ENCODE results near the gene MYO18B.

MYO18B gene

DNA sequence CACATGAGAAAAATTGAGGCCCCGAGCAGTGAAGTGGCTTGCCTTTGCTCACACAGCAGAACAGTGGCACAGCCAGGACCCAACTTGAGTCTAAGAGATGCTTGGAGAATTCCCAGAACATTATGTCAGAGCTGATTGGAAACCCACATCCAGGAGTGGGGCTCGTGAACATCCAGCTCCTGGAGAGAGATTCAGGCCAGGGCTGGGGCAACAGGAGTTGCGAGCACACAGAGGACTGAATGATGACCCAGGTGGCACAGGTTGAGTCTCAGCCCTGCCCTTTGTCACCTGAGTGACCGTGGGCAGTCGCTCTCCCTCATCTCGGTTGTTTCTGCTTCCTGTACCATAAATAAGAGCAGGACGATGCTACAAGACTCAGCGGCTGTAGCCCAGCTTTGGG, 102.6 kb downstream of the MYO18B start:
- DNase-seq (ENCODE audit: extremely low read depth in 1 of 2, low read depth in 1 of 2), result no peak

DNA sequence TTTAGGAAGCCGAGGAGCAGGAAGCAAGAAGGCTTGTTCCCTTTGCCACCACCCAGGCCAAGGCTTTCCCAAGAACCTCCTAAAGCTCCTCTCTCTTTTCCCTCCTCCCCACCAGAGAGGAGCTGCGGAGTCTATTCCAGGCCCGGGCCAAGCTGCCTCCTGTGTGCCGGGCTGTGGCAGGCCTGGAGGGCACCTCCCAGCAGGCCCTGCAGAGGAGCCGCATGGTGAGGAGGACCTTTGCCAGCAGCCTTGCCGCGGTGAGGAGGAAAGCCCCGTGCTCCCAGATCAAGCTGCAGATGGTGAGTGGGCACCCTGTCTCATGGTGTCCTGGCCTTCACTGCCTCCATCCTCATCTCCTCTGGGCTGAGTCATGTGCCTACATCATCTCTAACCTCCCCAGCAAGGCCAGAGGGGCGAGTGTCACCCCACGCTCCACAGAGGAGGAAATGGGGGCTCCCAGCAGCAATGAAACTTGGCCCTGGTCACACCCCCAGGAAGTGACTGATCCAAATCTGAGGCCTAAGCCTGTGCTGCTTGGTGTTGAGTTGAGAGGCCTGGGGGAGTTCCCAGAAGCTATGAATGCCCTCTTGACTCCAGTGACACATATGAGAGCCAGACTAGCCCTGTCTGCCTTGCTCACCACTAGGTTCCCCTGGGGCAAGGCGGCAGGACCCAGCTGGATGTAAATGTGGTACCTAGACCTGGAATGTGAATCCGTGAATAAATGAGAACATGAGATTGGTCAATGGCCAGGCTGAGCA, 104.2 kb downstream of the MYO18B start:
- DNase-seq (ENCODE audit: extremely low read depth in 1 of 2, low read depth in 1 of 2), result peak; percentile 3 to 42

DNA sequence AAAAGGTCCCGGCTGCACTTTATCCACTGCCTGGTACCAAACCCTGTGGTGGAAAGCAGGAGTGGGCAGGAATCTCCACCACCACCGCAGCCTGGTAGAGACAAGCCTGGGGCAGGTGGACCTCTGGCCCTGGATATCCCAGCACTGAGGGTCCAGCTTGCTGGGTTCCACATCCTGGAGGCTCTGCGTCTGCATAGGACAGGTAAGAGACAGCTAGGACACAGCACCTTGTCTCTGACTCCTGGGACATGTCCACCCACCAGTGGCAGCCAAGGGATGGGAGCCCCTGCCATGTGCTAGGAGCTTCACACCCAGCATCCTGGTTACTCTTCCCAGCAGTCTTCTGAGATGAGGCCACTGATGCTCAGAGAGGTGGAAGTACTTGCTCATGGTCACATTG, 105.5 kb downstream of the MYO18B start:
- no peak for DNase-seq (ENCODE audit: extremely low read depth in 1 of 2, low read depth in 1 of 2)

DNA sequence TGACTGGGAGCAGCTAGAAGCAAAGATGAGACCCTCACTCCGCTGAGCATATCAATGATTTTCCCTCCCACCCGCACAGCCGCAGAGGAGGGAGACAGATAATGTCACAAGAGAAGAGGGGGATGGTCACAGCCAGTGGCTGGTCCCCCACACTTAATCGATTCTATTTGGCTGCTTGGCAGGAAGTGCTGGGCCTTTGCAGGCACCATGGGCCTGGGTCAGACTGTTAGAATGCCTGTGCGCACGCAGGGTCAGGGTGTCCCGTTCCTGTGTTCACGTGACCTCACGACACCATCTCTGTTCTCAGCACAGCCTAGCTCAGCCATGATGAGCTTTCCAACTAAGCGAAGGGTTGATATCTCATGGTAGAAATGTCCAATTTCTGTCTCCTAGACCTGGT, 107.0 kb downstream of the MYO18B start:
- no peak for DNase-seq (ENCODE audit: extremely low read depth in 1 of 2, low read depth in 1 of 2)

DNA sequence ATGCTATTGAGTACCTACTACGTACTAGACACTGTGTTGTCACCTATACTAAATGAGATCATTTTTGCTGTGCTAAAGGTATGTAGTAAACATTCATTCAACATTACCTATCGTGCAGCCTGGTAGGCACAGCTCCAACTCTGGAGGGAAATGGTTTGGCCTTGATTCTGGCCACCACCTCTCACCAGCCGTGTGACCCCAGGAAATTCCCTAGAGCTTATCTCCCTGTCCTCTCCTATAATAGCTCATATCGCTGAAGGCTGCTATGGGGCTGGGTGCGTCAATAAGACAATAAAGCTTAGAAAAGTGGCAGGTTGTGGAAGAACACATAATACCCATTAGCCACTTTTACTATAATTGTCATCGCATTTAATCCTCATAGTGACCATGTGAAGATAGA, 107.5 kb downstream of the MYO18B start:
- no peak for DNase-seq (ENCODE audit: extremely low read depth in 1 of 2, low read depth in 1 of 2)

DNA sequence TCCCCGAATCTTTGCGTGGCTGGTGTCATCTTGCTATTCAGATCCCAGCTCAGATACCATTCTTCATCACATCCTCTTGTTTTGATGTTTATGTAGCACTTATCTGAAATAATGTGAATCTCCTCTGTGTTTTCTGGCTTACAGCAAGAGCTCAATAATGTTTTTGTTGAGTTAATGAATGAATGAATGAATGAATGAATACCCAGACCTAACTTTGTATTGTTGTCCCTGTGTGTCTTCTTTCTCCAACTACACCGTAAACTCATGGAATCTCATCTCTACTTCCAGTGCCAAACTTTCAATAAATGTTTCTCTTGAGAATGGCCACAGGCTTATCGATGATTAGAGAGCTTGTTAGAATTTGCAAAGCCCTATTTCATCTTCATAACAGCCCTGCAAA, 110.2 kb downstream of the MYO18B start:
- no peak for DNase-seq (ENCODE audit: extremely low read depth in 1 of 2, low read depth in 1 of 2)

DNA sequence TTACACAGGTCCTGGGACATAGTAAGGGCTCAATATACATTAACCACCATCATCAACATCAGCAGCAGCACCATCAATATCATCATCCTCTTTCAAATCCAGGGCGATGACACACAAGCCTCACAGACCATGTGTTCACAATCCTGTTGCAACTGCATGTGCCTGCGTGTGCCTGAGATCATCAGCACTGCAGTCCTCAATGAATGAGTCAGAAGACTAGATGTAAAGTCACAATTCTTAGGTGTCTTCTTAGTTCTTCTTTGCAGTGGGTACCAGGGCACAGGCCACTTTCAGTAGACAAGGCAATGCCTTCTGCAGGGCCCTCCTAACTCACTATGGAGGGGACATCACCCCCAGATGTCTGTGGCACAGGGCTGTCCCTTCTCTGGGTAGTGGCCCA, 111.1 kb downstream of the MYO18B start:
- no peak for DNase-seq (ENCODE audit: extremely low read depth in 1 of 2, low read depth in 1 of 2)

DNA sequence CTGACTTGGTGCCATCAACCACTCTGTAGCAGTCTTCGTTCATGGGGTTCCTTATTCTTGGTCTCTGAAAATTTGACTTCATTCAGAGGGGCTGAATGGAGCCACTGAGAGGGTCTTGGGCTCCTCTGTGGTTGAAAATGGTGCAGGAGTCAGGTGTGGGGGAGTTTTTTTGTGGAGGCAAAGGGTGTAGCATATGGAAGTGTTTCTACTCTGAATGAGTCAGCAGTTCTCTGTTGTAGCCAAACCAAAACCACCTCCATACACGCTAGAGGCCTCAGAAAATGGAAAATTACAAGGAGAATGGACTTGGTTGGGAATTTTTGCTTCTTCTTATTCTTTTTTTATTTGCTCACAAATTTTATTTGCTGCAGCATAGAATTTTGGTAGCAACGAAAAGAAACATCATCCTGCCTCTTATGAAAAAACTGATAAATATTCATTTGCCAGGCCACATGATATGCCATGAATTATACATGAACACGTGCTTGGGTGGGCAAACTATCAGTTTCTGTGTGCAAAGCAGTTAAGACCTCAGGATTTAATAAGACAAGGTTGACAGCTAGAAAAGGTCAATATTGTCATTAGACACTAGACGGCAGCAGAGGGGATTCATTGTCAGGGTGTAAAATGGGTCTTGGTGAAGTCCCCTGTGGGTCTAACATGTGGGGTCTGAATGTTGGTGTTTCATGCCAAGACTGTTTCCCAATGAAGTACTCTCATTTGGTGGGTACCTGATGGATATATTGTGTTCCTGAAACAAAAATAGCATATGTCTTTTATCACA, 111.7 kb downstream of the MYO18B start:
- DNase-seq (ENCODE audit: extremely low read depth in 1 of 2, low read depth in 1 of 2), result no peak

DNA sequence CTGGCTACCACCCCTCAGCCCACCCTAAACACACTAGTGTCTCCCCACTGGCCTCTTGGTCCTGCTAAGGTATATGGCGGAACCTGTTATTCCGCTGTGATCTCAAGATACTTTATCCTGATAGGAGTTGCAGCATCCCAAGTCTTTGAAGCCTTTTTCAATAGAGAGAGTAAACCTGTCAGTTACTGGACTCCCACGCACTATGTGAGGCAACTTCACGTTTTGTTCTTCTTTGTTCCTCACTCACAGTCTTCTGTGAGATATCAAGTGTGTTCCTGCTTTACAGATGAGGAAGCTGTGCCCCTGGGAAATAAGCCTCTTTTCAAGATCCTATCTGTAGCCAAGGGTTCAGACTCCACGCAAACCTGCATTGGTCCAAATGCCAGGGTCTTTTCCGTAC, 127.8 kb downstream of the MYO18B start:
- DNase-seq (ENCODE audit: extremely low read depth in 1 of 2, low read depth in 1 of 2), result no peak

DNA sequence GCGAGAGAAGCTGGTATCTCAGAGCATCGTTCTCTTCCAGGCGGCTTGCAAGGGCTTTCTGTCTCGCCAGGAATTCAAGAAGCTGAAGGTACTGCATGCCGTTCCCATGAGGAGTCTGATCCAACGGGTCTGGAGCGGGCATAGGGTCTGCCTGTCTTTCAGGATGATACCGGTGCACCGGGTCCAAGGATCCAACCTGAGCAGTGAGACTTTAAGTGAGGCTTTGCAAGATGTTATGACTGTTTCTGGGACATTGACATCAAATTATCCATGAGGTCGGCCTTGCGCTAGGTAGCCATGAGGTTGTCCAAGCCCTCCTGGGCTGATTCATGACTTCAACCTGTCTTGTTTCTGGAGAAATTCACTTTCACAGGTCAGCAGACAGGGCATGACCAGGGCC, 132.3 kb downstream of the MYO18B start:
- no peak for DNase-seq (ENCODE audit: extremely low read depth in 1 of 2, low read depth in 1 of 2)

DNA sequence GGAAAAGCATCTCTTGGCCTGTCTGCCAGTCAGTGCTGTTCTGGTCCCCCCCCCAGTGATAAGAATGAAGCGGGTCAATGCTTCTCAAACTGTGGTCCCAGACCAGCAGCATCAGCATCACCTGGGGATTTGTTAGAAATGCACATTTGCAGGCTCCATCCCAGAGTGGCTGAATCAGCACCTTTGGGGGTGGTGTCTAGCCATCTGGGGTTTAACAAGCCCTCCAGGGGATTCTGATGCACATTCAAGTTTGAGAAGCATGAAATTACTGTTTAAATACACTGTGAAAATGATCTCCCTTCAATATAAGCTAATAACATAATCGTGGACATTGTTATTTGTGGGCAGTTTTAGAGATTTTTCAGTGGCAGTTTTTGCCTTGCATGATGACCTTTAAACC, 133.5 kb downstream of the MYO18B start:
- DNase-seq (ENCODE audit: extremely low read depth in 1 of 2, low read depth in 1 of 2), result no peak

DNA sequence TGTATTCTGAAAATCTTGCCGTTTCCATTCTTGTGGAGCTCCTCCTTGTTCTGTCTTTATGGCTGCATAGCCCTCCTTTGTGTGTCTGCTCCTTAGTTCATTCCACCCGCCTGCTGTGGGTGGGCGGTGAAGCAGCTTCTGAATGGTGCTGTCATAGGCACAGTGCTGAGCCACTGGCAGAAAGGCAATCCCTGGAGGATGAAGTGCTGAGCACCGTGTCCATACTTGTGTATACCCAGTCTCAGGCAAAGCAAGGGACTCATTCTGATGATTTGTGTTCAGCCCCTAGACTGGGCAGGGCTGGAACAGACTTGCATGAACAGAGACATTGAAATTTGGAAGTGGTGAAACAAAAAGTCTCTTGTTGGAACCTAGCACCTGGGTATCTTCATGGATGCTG, 134.9 kb downstream of the MYO18B start:
- no peak for DNase-seq (ENCODE audit: extremely low read depth in 1 of 2, low read depth in 1 of 2)

DNA sequence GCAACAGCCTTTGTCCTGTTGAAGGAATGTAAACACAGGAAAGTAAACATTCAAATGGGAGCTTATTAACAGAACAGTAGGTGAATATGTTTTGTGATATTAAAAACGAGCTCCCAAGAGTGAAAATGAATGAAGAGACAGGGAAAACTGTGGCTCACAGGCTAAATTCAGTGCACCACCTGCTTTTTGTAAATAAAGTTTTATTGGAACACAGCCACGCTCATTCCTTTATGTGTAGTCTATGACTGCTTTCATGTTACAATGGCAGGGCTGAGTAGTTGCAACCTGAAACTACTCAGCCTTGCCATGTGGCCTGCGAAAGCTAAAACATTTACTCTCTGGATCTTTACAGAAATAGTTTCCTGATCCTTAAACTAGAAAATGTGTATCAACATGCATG, 136.9 kb downstream of the MYO18B start:
- no peak for DNase-seq (ENCODE audit: extremely low read depth in 1 of 2, low read depth in 1 of 2)

DNA sequence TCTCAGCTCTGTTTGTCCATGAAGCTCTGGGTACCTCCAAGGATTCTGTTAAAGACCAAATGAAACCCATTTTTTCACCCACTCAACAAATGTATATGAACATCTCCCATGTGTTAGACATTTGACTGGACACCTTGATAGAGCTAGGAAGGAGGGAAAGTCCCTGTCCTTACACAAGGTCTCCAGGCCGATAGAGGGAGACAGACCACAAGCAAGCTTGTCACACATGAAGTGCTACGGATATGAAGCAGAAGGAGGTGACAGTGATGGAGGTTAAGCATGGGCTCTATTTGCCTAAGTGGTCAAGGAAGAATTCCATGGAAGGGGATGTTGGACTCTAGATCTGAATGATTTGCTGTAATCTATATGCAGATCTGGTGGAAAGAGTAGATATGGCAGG, 138.5 kb downstream of the MYO18B start:
- DNase-seq (ENCODE audit: extremely low read depth in 1 of 2, low read depth in 1 of 2), result no peak

DNA sequence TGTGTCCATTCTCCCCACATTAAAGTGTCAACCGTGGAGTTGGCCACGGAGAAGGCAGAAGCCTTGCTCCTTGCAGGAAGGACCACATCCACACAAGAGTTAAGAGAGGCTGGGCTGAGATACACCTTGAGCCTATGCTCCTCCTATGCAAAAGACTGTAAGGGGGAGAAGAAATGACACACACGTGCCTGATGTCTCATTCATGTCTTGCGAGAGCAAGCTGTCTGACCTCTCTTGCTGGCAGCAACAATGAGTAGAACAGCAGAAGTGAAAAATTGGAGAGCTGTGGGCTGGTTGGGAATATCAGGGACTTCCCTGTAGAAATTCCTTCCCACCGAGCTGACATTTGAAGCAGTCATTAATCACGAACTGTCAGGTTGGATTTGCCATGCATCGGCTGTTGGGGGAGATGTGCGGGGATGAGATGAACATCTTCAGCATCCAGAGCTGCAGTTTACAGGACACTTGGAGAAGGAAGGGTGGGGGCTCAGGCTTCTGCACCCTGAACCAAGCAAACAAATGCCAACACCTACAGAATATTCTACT, 139.3 kb downstream of the MYO18B start:
- DNase-seq (ENCODE audit: extremely low read depth in 1 of 2, low read depth in 1 of 2), result no peak

DNA sequence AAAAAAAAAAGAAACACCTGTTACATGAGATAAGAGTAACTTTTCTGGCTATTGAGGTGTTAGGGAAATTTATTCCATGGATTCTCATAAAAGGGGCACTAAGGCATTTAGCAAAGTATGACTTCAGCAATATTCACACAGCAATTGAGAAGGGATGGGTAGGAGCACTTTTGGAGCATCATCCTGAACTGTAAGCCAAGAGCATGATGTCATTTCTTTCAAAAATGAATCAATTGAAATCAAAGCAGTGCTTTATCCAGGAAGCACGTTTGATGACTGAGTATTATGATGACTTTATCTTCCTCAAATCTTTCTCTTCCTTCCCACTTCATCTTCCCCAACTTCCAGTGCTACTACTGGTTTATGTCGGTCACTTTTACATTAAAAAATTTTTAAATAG, 140.4 kb downstream of the MYO18B start:
- DNase-seq (ENCODE audit: extremely low read depth in 1 of 2, low read depth in 1 of 2), result no peak

DNA sequence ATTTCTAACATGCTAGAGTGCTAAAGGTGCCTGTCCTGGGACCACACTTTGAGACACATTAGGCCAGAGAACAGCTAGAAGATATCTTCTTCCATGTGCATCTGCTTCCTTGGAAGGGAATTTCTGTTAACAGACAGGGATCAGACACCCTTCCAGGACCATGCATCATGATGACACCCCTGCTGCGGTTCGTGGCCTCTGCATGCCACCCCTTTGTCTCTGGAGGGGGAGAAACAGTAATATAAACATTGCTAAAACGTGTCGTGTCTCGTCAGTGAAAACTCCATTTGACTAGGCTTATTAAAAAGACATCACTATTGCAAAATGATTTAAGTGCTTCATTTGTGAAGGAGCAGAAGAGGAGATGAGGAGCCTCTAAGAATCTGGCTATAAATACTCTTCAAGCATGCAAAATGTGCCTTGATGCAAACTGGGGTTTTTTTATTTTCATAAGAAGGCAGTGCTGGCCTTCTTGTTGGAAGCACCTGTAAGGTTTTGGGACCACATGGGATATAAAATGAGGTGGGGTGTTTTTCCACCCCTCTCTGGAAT, 141.6 kb downstream of the MYO18B start:
- DNase-seq (ENCODE audit: extremely low read depth in 1 of 2, low read depth in 1 of 2), result no peak

DNA sequence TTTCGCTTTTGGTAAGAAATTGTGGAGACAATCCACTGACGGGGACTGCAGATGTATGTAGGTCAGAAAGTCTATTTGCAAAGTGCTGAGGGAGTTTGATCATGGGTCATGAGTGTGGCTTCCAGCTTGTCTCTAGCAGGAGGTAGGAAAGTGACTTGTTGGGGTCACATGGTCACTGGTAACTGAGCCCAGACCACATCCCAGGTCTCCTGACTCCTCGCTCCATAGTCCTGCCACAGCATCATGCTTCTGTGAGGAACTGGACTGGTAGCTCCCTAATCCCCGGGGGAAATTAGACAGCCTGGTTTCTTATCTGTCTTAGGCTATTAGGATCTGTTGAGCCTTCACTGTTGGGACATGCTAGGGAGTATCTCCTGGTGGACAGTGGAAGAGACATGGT, 142.1 kb downstream of the MYO18B start:
- no peak for DNase-seq (ENCODE audit: extremely low read depth in 1 of 2, low read depth in 1 of 2)

DNA sequence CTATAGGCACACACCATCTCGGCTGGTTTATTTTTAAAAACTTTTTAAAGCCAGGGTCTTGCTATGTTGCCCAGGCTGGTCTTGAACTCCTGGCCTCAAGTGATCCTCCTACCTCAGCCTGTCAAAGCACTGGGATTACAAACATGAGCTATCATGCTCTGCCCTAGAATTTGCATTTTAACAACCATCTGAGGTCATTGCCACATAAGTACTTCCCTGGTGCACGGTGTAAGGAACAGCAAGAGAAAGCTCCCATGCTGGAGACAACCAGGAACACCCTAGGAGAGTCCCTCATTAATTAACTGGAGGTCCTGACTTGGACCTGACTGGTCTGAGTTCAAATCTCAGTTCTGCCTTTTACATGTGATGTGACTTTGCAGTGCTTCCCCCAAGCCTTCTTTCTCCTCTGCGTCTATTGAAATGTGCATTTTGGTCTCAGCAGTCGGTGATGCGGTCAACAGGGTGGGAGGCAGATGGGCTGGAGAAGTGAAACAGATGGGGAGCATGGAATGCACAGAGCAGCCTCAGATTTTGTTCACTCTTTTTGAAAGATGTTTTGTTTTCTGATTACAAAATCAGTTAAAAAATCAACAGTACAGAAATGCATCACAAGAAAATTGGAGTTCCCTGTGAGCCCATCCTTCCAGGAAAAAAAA, 146.5 kb downstream of the MYO18B start:
- no peak for DNase-seq (ENCODE audit: extremely low read depth in 1 of 2, low read depth in 1 of 2)

DNA sequence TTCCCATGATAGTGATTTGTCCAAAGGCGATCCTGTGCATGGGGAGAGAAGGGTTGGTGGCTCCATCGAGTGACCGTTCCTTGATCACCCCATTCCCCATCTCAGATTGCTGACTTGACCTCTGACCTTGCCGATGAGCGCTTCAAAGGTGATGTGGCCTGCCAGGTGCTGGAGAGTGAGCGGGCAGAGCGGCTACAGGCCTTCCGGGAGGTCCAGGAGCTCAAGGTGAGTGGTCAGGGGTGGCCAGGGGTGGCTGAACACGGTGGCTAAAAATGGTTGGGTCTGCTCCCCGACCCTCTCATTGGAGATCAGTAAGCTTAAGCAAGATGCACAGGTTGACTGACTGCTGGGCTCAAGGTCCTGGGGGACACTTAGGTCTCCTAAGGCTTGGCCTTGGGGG, 148.7 kb downstream of the MYO18B start:
- no peak for DNase-seq (ENCODE audit: extremely low read depth in 1 of 2, low read depth in 1 of 2)

DNA sequence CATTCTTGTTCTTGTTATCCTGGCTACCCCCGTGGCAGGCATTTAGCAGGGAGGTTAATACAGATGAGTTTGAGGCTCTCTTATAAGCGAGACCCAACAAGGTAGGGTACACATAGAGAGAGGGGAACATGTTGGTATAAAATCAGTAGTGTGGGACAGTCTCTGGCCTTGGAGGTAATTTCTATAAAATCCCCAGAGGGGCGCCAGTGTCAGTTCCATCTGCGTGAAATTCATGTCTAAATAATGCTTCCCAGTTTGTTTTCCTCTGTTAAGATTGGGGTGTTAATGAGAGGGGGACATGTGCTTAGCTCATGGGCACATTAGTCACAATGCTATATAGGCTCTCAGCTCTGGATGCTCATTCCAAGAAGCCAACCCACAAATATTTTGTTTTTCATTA, 150.7 kb downstream of the MYO18B start:
- no peak for DNase-seq (ENCODE audit: extremely low read depth in 1 of 2, low read depth in 1 of 2)

Data from stimulated activated CD8-positive, alpha-beta memory T cell treated with anti-CD3 and anti-CD28 coated beads, Interleukin-7, amount 100 ng/mL, for 48 hours (primary cell).